ENCODE measurements around the gene RASA2.

Gene RASA2, protein sequence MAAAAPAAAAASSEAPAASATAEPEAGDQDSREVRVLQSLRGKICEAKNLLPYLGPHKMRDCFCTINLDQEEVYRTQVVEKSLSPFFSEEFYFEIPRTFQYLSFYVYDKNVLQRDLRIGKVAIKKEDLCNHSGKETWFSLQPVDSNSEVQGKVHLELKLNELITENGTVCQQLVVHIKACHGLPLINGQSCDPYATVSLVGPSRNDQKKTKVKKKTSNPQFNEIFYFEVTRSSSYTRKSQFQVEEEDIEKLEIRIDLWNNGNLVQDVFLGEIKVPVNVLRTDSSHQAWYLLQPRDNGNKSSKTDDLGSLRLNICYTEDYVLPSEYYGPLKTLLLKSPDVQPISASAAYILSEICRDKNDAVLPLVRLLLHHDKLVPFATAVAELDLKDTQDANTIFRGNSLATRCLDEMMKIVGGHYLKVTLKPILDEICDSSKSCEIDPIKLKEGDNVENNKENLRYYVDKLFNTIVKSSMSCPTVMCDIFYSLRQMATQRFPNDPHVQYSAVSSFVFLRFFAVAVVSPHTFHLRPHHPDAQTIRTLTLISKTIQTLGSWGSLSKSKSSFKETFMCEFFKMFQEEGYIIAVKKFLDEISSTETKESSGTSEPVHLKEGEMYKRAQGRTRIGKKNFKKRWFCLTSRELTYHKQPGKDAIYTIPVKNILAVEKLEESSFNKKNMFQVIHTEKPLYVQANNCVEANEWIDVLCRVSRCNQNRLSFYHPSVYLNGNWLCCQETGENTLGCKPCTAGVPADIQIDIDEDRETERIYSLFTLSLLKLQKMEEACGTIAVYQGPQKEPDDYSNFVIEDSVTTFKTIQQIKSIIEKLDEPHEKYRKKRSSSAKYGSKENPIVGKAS

DNA sequence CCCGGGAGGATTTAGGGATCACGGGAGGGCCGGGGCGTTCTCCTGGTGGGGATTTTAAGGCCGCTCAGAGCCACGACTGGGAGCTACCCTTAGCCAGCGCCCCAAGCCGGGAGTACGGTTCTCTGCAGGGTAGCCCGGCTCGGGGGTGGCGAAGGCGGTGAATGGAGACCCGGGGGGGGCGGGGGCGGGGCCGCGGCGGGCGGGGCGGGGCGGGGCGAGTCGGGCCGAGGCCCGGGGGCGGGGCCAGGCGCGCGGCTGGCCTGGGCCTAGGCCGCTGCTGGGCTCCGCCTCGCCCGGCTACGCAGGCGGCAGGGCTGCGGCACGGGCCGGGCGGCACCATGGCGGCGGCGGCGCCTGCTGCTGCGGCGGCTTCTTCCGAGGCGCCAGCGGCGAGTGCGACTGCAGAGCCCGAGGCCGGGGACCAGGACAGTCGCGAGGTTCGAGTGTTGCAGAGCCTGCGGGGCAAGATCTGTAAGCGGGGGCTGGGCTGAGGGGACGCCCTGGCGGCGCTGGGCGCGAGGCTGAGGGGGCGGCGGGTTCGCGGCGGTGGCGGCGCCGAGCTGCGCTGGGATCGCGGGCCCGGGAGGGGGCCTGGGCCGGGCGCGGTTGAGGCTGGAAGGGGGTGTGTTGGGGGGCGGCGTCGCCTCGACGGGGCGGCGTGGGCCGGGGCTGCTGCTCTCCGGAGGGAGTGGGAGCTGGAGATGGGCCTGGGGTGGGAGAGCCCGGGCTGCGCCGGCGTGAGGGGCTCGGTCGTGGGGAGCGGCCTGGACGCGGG lies at the start of gene RASA2:
TSS of gene RASA2 (plus strand) at position 282 of the 775 bp plus-strand sequence. CDS start at position 339, 57 bp downstream.
- DNase-seq (ENCODE audit: low spot score): peak; percentile 72

DNA sequence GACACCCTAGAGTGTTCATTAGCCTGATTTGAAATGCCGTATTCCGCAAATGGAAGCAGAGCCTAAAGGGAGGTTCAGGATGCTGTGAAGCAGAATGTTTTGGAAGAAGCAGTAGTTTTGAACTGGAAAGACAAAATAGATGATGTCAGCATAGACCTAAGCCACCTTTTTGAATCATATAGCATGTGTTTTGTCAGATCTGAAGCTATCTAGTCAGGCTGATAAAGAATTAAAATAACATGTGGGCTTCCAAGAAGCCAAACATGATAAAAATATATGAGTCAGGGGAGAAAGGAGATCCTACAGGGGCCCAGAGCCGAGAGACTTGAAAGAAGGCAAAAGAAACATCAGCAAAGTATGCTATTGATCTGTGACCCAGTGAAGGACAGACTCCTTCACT lies 47.2 kb upstream of the RASA2 start:
- DNase-seq (ENCODE audit: low spot score): no peak

DNA sequence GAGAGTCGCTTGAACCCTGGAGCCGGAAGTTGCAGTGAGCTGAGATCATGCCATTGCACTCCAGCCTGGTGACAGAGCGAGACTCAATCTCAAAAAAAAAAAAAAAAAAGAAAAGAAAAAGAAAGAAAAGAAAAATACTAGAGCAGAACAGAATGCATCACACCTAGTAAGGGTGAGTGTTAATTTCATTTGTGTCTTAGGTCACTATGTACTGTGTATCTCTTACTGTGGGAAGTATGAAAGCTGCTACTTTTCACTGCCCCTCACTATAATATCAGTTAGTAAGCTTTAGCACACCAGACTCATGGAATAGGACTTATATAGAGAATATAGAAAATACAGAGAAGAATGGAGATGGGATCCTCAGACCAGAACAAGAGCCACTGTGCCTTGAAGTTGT lies 45.9 kb upstream of the RASA2 start:
- DNase-seq (ENCODE audit: low spot score): no peak

DNA sequence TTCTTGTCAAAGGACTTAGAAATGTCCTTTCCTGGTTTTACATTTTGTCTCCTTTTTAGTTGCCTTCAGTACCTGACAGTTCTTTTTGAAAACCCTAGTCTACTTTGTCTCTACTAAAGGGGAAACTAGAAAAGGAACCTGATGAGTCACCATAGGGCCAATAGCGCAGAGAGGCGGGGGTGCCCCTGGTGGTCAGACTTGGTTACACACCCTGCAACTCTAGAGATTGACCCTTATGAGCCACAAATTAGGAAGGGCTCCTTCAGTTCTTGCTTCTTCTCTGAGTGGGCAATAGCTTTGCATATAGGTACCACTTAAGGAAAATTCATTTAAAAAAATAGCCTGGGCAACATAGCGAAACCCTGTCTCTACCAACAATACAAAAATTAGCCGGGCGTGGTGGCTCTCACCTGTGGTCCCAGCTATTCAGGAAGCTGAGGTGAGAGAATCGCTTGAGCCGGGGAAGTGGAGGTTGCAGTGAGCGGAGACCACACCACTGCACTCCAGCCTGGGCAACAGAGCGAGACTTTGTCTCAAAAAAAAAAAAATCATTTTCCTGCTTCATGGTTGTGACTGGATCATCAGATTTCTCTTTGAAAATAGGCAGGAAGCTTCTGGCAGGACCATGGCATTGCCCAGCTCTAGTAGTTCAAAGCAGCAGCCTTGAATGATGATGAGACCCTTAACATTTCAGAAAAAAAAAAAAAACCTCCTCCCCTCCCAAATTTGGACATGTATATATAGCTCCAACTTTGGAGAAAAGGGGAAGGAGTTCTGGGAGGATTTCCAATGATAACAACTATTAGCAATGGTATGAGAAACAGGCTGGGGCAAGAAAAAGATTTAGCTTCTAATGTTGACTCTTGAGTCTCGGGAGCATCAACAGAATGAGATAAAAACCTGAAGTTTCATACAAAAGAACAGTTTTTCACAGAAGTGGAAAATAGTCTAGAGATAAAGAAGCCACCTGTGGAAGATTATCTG lies 45.2 kb upstream of the RASA2 start:
- peak; percentile 81 for DNase-seq (ENCODE audit: low spot score)

DNA sequence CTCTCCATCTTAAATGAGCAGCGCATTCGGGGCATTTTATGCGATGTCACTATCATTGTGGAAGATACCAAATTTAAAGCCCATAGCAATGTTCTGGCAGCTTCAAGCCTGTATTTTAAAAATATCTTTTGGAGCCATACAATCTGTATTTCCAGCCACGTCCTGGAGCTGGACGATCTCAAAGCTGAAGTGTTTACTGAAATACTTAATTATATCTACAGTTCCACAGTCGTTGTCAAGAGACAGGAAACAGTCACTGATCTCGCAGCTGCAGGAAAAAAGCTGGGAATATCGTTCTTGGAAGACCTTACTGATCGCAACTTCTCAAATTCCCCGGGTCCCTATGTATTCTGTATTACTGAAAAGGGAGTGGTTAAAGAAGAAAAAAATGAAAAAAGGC lies 44.4 kb upstream of the RASA2 start:
- no peak for DNase-seq (ENCODE audit: low spot score)

DNA sequence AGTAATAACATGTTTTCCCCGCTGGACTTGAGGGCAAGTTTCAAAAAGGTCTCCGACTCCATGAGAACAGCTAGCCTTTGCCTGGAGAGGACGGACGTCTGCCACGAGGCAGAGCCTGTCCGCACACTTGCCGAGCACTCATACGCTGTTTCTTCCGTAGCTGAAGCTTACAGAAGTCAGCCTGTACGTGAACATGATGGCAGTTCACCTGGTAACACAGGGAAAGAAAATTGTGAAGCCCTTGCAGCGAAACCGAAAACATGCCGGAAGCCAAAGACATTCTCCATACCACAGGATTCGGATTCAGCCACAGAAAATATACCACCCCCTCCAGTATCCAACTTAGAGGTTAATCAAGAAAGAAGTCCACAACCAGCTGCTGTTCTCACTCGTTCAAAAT lies 43.9 kb upstream of the RASA2 start:
- no peak for DNase-seq (ENCODE audit: low spot score)

DNA sequence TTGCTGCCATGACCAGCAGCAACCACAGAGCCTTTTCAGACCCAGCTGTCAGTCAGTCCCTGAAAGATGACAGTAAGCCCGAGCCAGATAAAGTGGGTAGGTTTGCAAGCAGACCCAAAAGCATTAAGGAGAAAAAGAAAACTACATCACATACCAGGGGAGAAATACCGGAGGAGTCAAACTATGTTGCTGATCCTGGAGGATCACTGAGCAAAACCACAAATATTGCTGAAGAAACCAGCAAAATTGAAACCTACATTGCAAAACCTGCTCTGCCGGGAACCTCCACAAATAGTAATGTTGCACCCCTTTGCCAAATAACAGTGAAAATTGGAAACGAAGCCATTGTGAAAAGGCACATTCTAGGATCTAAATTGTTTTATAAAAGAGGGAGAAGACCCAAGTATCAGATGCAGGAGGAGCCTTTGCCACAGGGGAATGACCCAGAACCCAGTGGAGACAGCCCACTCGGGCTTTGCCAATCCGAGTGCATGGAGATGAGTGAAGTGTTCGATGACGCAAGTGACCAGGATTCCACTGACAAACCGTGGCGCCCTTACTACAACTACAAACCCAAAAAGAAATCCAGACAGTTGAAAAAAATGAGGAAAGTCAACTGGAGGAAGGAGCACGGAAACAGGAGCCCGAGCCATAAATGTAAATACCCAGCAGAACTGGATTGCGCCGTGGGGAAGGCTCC lies 42.1 kb upstream of the RASA2 start:
- no peak for DNase-seq (ENCODE audit: low spot score)

DNA sequence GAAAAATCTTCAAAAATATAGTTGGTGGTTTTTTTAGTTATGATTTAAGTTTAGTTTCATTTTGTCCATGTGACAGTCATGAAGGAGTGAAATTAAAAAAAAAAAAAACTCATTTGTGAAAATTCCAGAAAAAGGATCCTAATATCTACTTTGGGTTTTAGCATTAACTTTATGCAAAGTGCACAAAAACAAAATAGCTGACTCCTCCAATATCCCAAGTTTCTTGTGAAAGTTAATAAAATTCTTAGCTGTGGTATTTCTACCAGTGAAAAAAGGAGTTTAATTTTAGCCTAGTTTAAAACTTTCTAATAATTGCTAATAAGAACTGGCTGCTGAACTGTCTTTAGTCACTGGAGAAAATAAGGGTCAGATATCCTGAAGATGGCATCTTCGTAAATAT lies 40.8 kb upstream of the RASA2 start:
- no peak for DNase-seq (ENCODE audit: low spot score)

DNA sequence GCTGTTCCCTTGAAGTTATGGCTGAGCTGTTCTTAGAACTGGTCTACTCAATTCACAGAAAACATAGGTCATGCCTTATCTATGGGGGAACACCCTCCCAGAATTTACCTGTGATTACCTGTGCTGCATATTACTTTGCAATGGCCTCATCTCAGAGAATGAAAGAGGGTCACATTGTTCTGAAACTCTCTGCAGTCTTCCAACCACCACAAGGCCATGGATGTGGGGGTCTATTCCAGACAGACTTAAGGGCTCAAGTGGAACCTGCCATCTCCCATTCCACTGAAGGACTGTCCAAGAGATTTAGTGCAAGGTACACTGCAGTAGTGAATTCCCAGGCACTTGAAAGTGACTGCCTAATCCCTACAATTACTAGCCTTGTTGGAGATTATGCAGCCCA lies 40.1 kb upstream of the RASA2 start:
- no peak for DNase-seq (ENCODE audit: low spot score)

DNA sequence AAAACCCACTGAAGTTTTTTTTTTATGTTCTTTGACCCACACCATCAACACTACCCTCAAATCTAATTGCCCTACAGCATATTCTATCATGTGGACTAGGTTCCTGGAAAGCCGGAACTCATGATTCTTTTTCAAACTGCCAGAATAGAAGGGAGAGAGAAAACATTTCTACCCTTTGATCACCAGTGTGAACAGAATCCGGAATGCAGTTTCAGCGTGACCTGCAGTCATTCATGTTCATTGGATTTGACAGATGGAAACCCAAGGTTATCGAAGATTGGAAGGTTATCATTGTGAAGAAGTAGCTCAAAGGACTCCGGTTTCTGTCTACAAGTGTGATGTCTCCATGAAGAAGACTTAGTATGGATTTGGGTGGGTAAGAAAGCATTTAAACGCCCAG lies 39.4 kb upstream of the RASA2 start:
- no peak for DNase-seq (ENCODE audit: low spot score)

DNA sequence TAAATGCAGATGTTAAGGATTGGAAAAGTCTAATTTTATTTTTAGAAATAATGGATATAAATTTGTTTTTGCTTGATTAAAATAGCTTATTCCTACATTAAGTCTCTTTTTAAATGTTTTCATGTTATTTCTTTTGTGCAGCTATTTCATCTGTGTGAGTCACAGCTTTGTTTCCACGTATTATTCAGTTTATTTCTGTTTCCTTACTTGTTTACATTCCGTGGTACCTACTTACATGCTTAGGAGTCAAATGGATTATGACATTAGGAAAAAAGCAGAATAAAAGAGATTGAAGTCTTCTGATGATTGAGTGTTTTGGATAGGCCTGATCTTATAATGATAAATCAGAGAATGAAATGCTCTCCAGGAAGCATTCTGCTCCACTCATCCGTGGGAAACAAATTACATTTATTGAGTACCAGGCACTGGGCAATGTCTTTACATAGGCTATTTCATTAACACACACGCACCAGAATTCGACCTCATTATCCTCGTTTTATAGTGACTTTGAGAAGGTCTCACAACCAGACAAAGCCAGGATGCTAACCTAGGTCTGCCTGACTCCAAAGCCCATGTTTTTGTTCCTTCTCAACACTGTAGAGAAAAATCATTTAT lies 38.1 kb upstream of the RASA2 start:
- no peak for DNase-seq (ENCODE audit: low spot score)

DNA sequence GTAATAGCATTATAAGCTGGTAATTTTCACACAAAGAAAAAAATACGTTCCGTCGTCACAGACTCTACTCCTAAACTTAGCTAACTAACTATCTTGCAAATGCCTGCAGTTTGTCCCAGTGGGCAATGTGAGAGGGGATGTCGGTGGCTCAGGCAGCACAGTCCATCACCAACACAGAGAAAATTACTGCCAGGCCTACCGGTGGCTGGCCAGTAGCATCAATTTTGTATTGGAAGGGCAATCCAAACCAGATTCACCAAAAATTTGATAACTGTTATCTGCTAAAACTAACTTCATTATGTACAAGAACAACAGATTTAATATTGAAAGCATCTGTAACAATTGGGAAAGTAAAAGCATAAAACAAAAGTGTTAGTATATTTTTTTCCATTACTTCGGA lies 37.4 kb upstream of the RASA2 start:
- DNase-seq (ENCODE audit: low spot score): no peak

DNA sequence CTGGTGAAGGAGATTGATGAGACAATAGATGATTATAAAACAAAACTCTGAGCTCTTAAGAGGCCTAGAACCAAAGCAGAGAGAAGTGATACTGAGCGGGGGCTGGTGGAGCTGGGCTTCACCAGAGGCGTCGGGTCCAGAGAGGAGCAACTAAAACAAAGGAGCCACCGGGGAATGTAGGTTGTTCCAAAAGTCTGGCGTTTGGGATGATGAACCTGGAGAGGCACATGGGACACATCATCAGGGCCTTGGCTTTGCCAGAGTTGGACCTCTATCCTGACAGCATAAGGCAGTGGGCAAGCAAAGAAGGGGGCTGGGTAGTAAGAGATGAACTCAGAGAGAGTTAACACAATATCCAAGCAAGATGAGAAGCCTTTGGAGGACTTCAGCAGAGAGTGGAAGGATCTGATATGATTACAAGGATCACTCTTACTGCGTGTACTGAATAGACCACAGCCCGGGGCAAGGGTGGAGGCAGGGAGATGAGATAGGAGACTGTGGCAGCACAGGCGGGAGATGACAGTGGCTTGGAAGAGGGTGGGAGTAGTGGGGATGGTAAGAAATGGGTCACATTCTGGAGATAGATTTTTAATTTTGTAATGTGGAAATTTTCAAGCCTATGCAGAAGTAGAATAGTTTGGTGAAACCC lies 36.0 kb upstream of the RASA2 start:
- DNase-seq (ENCODE audit: low spot score): no peak

DNA sequence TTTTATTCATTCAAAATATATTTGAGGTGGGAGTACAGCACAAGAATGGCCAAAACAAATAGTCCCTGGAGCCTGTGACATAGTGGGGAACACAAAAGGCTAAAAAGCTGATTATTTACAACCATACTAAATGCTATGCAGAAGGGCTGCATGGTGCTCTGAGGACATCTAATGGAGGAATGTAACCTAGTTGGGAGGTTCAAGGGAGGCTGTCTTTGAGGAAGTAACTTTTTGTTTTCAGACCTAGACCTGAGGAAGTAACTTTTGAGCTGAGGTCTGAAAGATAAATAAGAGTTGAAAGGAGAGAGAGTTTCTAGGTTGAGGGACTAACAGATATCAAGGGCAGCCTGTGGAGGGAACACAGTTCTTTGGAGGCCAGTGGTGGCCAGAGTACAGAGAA lies 34.8 kb upstream of the RASA2 start:
- DNase-seq (ENCODE audit: low spot score): peak; percentile 43

DNA sequence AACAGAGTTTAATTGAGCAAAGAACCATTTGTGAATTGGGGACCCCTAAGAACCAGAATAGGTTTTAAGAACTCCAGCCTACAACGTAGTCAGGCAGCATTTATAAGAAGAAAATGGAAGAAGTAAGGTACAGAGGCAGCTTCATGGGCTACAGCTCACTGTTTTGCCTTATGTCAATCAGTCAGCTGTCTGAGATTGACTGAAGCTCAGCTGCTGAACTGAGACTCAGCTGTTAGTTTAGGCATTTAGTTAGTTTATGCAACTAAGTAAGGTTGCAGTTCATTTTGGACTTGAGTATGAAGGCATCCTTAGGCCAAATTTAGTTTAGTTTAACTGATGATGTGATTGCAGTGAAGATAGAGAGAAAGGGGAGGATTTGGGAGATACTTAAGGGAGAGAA lies 34.1 kb upstream of the RASA2 start:
- DNase-seq (ENCODE audit: low spot score): no peak

DNA sequence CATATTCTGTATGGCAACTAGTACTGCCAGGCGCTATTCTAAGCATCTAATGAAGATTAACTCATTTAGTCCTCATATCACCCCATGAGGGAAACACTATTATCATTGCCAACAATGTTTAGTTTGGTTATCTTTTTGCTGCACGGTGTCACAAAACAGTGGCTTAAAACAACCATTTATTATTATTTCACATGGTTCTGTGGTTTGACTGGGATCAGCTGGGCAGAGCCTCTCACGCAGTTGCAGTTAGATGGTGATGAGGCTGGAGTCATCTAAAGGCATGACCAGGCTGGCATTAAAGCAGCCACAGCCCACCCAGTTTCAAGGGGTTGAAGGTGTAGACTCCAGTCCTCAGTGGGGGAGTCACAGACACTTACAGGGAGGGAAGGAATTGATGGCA lies 32.8 kb upstream of the RASA2 start:
- DNase-seq (ENCODE audit: low spot score): peak; percentile 14

DNA sequence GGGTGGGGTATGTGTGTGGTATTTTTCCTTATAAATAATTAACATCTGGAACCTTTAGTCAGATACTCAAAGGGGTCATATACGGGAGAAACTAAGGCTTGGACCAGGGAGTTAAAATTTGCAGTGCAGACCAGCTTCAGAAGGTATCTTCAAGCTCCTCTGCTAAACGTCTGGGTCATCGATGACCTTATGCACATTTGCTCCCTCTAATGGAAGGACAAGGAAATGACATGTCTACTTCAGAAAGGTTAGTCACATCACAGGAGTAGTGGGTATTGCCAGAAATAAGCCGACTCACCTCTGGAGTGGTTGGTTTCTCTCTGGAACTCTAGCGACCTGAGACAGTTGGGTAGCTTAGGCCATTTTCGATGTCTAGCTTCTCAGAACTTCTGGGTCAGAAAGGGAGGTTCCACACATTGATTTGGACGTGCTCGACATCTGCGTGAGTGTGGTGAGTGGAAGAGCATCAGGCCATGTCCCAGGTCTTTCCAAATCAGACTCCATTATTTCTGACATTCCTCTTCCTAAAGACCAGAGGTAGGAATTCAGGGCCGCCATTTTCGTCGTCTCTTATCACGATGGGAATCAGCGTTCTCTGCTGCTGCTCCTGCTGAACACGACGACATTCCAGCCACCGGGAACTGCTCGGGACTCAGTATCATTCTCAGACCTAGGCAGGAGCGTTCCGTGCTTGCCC lies 31.8 kb upstream of the RASA2 start:
- DNase-seq (ENCODE audit: low spot score): peak; percentile 79

DNA sequence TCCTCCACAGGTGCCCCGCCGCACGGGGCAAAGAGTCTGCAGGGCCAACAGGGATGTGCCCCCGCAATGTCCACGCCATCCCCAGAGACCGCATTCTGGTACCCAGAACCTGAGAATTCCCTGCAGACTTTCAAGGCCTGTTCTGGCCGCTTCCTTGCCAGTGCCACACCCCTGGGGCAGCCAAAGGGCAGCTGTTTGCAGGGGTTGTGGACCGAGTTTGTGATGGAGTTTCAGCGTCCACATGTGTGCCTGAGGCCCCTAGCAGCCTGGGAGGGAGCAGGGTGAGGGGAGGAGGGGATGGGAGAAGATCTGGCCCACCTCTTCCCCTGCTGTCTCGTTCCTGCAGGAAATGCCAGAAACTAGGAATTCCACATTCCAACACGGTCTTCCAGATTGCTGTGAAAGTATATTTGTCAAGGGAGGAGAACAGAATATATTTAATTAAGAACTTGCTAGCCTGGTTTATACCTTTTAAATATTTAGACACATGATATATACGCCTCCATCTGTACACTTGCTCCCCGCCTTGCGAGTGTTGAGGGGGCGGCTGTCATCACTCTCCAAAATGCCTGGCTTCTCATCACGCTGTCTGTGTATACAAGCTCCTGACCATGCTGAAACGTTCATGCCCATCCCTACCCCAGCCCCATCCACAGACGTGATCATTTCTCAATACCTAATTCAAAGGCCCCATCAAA lies 31.1 kb upstream of the RASA2 start:
- DNase-seq (ENCODE audit: low spot score): no peak

DNA sequence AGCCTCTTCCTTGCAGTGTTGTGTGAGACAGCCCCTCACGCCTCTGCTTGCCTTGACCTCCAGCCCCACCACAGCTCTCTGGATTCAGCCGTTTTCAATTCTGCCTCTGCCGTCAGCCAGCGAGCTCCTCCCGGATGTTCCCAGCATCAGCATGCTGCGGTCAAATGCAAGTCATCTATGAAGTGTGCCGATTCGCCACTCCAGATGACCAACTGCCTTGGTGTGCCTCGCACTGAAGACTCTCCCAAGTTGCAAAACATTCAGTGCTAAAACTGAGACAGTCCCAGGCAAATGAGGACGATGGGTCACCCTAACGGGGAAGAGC lies 30.6 kb upstream of the RASA2 start:
- no peak for DNase-seq (ENCODE audit: low spot score)

All from hematopoietic multipotent progenitor cell treated with erythropoietin and hydrocortisone succinate and interleukin-3 and kit ligand, for 17 days (in vitro differentiated cells).